GM19240 (cell line): Measurements from ENCODE around the gene PARD6A.

Source experiments
- DNase-seq: peaks from one replicate; pipeline ENCODE4 v3.0.0; 2011; ENCODE audit warnings: low spot score; ENCODE audit not compliant: insufficient read length

Gene PARD6A, protein sequence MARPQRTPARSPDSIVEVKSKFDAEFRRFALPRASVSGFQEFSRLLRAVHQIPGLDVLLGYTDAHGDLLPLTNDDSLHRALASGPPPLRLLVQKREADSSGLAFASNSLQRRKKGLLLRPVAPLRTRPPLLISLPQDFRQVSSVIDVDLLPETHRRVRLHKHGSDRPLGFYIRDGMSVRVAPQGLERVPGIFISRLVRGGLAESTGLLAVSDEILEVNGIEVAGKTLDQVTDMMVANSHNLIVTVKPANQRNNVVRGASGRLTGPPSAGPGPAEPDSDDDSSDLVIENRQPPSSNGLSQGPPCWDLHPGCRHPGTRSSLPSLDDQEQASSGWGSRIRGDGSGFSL

DNA sequence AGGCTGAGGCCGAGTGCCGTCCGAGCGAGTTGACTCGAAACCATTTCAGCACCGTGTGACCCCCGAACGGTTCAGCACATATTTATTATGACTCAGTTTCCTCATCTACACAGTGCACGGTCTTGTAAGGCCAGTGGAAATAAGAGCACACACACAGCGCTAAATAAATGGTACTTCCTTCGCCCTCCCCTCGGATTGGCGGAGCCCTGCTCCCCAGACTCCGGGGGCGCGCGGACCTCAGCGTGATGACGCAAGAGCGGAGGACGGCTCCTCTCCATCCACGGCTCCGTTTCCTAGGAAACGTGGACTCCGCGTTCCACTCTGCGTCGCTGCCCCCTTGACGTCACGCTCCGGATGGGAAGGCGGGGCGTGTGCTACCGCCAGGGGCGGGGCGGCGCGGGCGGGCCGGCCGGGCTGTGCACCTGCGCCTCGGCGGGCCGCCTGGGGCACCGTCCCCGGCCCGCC lies at the start of gene PARD6A:
PARD6A (plus strand) TSS at position 397 of the 465 bp plus-strand sequence. CDS start 79 bp downstream, outside the sequence.
- peak; percentile 100 for DNase-seq

DNA sequence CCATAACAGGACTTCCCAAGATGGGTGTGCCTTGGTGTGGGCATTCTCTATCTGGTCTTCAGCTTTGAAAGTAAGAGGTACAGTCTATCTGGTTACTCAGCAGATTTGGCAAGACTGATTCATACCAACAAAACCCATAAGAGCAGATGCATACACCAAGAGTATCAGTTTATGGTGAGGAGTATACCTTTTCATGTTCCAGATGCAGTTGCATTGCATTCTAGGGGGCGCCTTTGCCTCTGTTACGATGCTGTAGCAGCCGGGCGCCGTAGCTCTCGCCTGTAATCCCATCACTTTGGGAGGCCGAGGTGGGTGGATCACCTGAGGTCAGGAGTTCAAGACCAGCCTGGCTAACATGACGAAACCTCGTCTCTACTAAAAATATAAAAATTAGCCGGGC lies 47.0 kb upstream of the PARD6A start:
- DNase-seq = no peak

DNA sequence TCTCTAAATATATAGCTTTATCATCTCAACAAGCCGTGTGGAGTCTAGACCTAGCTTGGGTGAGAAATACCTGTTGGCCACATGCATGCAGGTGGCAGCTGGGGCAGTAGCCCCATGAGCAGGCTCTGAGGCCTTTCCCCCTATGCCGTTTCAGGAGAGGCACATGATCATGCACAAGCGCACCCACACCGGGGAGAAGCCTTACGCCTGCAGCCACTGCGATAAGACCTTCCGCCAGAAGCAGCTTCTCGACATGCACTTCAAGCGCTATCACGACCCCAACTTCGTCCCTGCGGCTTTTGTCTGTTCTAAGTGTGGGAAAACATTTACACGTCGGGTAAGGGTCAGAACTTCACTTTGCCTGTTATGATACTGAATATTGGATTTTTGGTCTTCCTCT lies 32.5 kb upstream of the PARD6A start:
- no peak for DNase-seq

DNA sequence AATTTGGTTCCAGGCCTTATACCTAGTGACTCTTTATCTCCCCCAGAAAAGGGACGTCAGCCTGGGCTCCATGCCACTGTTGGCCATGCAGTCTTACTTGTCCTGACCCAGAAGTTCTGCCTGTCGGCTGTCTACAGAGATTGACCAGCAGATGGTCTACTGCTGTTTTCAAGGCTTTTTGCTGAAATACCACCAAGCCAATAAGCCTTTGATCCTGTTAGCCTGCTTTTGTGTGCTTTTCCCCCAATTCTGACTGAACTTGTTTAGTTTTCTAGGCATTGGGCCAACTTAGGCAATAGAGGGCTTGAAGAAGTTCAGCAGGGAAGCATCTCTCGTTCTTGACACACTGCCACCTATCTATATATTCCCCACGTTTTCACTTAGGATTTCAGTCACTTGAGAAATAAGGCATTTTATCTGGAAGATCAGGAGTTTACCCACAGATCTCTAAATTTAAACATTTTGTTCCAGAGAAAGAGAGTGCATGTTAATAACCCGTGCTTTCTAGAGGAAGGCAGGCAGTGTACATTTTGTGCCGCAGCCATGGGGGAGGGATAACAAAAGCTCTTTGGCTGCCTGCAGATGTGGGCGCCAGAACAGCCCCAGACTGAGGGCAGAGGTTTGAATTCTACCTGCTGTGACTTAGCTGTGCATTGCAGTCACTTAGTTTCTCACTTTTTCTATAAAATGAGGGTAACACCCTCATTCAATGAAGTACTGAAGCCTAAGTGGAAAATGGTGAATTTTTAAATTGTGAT lies 28.2 kb upstream of the PARD6A start:
- DNase-seq = no peak

DNA sequence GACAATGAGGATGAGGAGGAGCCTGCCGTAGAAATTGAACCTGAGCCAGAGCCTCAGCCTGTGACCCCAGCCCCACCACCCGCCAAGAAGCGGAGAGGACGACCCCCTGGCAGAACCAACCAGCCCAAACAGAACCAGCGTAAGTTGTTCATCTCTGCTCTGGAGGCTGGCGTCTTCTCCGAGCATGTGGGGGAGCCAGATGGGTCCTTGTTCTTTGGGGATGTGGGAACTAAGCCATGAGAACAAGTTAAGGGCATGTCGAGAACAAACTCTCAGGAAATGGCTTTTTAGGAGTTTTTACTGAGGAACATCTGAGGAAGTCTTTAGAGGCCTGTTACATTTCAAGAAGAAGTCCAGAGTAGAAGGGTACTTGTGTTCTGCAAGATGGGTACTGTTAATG lies 24.0 kb upstream of the PARD6A start:
- no peak for DNase-seq

DNA sequence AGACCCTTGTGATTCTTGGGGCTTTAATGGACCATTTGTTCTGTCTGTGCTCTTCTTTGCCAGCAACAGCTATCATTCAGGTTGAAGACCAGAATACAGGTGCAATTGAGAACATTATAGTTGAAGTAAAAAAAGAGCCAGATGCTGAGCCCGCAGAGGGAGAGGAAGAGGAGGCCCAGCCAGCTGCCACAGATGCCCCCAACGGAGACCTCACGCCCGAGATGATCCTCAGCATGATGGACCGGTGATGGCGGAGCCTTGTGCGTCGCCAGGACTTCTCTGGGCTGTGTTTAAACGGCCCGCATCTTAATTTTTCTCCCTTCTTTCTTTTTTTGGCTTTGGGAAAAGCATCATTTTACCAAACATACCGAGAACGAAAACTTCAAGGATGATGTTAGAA lies 23.1 kb upstream of the PARD6A start:
- no peak for DNase-seq

DNA sequence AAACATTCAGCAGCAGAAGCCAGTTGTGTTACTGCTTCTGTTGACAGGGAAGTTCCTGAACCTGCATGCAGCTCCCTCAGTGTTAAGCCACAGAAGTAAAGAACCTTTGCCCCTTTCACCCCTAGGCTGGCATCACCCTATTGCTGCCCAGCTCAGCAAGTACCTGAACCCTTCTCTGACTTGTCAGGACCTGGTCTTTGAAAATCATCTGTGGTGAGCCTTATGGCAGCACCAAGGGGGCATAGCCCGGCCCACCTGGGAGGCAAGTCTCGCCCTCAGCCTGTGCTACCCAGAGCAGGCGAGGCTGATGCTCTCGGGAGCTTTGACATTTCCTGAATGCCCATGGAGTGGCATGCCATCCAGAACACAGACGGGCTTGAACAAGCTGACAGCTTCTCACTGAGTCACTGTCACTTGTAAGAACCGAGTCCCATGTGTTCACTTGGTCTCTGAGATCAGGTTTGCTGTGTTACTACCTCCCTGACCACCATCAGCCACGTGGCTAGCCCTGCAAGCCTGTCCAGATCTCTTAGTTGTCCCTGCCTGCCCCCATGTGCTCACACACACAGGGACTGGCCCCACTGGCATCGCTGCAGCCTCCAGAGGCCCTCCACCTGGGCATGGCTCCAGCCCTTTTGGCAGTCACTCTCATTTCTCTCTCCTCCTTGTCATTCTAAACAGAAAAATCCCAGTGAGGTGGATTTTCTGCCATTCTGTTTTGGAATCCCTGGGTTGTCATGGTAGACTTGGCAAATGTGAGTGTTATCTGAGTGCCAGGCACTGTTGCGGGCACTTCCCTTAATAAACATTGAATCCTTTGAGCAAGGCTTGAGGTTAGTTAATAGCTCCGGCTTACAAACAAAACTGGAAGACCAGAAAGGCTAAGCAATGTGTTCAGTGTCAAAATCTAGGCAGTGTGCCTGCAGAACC lies 18.7 kb upstream of the PARD6A start:
- no peak for DNase-seq

DNA sequence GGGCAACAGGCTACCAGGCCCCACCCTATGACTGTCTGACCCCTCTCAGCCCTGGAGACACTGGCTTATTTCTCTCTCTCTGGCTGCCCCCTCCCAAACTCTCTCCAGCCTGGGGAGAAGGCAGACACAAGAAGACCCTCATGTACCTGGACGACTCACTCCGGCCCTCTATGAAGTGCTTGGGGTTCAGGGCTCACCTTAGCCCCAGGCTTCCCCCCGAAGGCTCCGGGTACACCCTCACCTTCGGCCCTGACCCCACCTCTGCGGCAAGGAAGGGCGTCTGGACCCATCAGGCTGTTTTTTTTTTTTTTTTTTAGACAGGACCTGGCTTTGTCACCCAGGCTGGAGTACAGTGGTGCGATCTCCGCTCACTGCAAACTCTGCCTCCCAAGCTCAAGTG lies 16.7 kb upstream of the PARD6A start:
- no peak for DNase-seq

DNA sequence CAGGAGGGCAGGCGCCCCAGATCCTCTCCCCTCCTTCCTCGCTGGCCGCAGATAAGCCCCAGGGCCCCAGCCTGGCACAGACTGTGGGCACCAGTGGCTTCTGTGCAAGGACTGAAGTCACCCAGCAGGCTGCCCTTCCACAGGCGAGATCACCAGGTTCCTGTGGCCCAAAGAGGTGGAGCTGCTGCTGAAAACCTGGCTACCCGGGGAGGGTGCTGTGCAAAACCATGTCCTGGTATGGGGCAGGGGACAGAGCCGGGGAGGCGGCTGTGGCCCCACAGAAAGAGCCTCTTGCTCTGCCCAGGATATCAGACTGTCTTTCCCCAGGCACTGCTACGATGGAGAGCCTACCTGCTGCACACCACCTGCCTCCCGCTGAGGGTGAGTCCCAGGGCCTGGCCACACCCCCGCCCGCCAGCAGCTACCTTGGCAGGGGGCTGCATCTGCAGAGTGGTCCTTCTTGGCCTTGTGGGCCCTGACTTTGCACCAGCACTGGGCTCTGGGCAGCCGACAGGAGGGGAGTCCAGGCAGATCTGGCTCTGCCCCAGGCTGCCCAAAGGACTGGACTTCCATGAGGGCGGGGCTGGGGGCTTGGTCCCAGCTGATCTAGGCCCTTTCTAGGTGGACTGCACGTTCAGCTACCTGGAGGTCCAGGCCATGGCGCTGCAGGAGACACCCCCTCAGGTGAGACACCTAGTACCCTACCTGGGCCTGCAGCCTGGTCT lies 15.2 kb upstream of the PARD6A start:
- no peak for DNase-seq

DNA sequence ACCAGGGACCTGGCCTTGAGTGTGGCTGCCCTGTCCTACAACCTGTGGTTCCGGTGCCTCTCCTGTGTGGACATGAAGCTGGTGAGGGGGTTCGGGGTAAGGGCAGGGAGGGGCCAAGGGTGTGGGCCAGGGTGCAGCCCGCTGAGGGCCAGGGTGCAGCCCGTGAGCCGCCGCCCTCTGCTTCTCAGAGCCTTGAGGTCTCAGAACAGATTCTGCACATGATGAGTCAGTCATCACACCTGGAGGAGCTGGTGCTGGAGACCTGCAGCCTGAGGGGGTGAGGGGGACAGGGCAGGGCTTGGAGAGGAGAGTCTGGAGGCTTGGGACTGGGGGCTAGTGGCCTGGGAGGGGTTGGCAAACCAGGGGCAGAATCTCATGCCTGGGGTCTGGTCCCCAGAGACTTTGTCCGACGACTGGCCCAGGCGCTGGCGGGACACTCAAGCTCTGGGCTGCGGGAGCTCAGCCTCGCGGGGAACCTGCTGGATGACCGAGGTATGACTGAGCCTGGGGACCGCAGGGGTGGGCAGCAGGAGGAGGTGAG lies 13.6 kb upstream of the PARD6A start:
- no peak for DNase-seq

DNA sequence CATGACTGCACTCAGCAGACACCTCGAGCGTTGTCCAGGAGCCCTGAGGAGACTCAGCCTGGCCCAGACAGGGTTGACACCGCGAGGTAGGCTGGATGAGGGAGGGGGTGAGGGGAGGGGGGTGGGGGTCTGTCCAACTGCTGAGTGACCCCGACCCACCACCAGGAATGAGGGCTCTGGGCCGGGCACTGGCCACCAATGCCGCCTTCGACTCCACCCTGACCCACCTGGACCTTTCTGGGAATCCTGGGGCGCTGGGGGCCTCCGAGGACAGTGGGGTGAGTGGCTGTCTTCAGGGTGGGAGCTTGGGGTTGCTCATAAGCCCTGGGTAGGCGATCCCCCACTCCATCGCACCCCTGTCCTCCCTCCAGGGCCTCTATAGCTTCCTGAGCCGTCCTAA lies 13.1 kb upstream of the PARD6A start:
- no peak for DNase-seq

DNA sequence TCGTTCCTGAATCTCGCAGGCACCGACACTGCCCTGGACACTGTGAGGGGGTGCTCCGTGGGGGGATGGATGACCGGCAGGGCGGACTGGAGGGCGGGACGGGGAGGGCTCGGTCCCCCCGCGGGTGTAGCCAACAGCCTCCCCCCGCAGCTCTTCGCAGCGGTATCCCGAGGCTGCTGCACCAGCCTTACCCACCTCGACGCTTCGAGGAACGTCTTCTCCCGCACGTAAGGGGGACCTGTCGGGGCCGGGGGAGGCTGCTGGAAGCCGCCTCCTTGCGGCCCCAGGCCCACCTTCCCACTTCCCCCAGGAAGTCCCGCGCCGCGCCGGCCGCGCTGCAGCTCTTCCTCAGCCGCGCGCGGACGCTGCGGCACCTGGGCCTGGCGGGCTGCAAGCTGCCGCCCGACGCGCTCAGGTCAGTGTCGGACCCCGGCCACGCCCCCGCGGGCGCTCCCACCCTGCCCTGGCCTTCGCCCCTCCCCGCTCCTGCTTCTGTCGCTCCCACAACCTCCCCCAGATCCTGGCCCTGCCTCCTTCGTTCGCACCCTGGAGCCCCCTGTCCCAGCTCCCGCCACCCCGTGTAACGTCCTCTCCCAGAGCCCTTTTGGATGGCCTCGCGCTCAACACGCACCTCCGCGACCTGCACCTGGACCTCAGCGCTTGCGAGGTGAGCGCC lies 12.5 kb upstream of the PARD6A start:
- DNase-seq = no peak

DNA sequence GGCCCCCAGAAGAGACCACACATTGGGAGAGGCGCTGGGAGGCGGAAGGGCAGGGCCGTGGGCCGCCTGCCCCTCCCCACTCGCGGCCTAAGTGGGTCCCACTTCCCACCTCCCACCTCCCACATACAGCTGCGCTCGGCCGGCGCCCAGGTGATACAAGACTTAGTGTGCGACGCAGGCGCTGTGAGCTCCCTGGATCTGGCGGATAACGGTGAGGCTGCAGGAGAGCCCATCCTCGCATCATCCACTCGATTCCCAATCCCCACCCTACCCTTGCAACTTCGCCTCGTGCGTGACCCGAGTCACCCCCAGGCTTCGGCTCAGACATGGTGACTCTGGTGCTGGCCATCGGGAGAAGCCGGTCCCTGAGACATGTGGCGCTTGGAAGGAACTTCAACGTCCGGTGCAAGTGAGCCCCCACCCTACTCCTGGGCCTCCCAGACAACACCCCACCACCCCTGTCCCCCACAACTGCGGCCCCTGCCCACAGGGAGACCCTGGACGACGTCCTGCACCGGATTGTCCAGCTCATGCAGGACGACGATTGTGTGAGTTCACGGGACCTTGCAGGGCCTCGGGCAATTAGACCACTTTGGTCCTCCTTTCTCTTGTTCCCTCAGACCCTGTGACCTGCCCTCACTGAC lies 11.9 kb upstream of the PARD6A start:
- DNase-seq = no peak

DNA sequence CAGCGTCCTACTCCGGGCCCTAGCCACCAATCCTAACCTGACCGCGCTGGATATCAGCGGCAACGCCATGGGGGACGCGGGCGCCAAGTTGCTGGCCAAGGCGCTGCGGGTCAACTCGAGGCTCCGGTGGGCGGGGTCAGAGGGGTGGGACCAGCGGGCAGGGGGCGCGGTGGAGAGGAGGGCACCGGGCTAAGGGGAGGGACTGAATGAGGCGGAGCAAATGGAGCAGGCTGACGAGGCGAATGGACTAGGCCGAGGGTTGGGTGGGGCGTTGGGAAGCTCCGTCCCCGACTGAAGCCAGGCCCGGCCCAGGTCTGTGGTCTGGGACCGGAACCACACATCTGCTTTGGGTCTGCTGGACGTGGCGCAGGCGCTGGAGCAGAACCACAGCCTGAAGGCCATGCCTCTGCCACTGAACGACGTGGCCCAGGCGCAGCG lies 11.2 kb upstream of the PARD6A start:
- DNase-seq = no peak

DNA sequence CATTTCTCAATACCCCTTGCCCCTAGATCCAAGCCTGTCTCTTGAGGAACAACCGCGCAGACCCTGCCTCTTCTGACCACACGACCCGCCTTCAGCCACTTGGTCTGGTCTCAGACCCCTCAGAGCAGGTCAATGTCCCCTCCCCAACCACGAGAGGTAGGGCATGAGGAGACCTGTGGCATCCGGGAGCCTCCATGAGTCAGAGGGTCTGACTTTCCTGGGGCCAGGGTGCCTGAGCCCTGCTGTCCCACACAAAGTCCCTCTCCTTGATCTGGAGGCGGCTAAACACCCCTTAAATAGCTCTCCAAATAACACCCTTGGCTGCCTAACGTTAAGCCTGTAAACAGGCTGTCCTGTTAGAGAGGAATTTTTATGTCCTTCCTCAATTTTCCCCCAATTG lies 10.7 kb upstream of the PARD6A start:
- DNase-seq = no peak

DNA sequence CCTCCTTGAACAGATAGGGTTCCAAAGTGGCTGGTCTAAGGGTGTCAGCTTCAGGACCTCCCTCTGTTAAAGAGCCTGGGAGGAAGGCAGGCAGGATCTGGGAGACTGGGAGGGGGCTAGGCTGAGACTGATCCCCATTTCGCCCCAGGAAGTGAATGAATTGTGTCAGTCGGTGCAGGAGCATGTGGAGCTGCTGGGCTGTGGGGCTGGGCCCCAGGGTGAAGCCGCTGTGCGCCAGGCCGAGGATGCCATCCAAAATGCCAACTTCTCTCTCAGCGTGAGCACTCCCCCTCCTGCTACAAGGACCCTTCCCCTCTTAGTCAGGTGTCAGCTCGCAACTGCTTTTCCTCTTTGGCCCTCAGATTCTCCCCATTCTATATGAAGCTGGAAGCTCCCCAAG lies 9.7 kb upstream of the PARD6A start:
- no peak for DNase-seq

DNA sequence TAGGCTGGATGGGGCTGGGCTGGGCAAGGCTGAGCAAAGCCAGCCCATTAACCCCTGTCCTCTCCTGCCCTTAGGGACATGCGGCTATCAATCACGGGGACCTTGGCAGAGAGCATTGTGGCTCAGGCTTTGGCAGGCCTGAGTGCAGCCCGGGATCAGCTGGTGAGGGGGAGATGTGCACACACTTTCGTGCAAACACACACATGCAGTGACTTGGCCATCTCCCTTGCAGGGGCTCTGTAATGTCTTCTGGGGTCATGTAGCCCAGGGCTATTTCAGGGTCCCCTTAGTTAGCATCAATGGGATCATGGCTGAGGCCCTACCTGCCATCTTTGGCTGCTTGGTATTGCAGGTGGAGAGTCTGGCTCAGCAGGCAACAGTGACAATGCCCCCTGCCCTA lies 8.9 kb upstream of the PARD6A start:
- no peak for DNase-seq

DNA sequence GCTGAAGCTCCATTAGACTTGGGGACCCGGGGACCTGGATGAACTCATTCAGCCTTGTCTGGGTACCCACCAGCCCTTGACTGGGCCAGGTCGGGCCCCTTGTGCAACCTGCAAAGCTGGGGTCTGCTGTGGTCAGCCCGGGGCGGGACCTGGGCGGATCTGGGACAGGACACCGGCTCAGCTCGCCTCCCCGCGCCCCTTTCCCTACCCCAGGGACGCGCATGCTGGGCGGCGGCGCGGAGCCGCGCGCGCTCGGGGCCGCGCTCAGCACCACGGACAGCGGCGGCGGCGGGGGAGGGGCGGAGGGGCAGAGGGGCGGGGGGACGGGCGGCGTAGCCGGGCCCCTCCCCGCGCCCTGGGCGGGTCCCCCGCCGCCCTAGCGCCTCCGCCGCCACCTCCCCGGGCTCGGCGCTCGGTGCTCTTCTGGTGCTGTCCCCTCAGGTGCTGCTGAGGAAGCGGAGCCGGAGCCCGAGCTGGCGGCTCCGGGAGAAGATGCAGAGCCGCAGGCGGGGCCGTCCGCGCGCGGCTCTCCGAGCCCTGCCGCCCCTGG lies 8.1 kb upstream of the PARD6A start:
- DNase-seq = no peak

DNA sequence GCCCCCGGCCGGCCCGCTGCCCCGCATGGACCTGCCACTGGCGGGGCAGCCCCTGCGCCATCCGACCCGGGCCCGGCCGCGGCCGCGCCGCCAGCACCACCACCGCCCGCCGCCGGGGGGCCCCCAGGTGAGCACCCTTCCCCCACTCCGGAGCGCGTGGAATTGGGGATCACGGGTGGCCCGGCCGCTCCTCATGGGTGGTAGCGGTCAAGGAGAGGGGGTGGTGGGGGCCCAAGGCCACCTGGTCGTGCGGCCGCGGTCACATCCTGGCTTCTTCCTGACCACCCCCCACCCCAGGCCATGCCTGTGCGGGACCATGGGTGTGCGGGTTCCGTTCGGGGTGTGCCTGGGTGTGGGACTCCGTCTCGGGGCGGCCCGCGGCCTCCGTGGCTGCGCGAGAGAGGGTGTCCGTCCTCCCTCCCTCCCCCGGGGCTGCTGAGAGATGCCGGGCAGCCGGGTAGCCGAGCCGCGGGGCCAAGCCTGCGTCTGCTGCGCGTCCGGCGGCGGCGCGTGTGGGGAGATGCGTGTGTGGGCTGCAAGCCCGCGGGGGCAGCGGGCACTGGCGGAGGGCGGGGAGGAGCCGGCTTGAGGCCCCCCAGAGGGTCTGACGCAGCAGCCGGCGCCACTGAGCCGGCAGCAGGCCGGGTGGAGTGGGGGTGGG lies 7.5 kb upstream of the PARD6A start:
- DNase-seq = no peak
